Measurements from ENCODE around the gene ZCCHC10.
"Not testable (repeated sequence)": the region's sequence is repeated elsewhere in the genome, so short reads cannot be mapped to it uniquely, and the experiment has no call there.

The ZCCHC10 gene

DNA sequence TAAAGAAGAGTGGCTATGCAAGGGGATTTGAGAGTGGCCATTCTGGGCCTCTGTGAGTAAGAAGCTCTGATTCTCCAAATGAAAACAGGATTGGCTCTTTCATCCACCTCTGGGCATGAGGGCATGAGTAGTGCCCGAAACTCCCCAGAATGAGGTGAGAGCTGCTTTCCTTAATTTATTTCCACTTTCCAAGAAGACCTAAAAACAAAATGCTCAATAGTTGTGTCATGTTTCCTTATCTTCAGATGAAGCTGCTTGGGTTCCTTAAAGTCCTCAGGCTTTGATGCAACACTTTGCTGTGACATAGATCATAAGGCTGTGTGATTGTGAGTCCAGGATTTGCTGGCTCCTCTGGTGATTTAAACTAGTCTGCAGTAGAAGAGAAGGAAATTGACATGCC, 3.1 kb upstream of the ZCCHC10 start:
- no peak for FAIRE-seq
- DNase-seq (ENCODE audit: insufficient read length, low spot score): no peak
- TF ChIP-seq, protein P1, sequence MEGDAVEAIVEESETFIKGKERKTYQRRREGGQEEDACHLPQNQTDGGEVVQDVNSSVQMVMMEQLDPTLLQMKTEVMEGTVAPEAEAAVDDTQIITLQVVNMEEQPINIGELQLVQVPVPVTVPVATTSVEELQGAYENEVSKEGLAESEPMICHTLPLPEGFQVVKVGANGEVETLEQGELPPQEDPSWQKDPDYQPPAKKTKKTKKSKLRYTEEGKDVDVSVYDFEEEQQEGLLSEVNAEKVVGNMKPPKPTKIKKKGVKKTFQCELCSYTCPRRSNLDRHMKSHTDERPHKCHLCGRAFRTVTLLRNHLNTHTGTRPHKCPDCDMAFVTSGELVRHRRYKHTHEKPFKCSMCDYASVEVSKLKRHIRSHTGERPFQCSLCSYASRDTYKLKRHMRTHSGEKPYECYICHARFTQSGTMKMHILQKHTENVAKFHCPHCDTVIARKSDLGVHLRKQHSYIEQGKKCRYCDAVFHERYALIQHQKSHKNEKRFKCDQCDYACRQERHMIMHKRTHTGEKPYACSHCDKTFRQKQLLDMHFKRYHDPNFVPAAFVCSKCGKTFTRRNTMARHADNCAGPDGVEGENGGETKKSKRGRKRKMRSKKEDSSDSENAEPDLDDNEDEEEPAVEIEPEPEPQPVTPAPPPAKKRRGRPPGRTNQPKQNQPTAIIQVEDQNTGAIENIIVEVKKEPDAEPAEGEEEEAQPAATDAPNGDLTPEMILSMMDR (IDR thresholded peaks at IDR 0.05; ENCODE audit: insufficient read depth, missing control alignments): no peak

DNA sequence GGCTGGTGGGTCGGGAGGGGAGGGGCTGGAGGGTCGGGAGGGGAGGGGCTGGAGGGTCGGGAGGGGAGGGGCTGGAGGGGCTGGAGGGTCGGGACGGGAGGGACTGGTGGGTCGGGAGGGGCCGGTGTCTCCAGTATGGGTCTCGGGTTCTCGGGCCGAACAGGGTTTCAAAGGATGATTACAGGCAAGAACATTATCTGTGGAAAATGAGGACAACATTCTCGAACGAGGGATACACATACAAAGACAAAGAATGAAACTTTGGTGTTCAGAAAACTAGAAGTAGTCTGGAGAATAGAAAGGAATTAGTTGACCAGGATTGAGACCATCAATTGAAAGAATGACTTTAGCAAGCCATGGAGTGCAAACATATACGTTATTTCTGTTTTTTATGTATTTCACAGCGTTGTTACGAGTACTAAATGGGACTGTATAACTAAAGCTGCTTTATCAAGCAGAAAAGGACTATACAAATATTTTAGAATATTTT, 360 bp upstream of the ZCCHC10 start:
- TF ChIP-seq, protein P1 (IDR thresholded peaks at IDR 0.05; ENCODE audit: insufficient read depth, missing control alignments): no peak
- DNase-seq (ENCODE audit: insufficient read length, low spot score) (no peak), FAIRE-seq (no peak)

DNA sequence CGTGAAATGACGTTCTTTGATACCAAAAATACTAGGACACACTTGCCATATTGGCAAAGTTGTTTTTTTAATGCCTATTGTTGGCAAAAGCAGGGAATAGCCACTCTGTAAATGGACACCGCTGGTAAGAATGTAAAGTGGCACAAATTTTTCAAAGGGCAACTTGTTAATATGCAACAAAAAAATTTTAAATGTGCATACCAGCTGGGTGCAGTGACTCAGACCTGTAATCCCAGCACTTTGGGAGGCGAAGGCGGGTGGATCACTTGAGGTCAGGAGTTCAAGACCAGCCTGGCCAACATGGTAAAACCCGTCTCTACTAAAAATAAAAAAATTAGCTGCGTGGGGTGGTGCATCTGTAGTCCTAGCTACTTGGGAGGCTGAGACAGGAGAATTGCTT, 6.9 kb downstream of the ZCCHC10 start:
- not testable (repeated sequence) for DNase-seq (ENCODE audit: insufficient read length, low spot score); FAIRE-seq

DNA sequence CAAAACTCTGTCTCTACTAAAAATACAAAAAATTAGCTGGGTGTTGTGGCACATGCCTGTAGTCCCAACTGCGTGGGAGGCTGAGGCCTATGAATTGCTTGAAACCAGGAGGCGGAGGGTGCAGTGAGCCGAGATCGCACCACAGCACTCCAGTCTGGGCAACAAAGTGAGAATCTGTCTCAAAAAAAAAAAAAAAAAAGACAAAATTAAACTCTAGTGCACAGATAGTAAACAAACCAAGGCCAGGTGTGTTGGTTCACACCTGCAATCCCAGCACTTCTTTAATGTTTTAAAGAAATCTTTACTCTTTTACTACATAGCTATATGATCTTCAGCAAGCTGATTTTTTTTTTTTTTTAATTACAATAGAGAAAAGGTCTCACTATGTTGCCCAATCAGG, 8.4 kb downstream of the ZCCHC10 start:
- DNase-seq (ENCODE audit: insufficient read length, low spot score) (no peak), FAIRE-seq (no peak)
- TF ChIP-seq, protein P1 (IDR thresholded peaks at IDR 0.05; ENCODE audit: insufficient read depth, missing control alignments): no peak

DNA sequence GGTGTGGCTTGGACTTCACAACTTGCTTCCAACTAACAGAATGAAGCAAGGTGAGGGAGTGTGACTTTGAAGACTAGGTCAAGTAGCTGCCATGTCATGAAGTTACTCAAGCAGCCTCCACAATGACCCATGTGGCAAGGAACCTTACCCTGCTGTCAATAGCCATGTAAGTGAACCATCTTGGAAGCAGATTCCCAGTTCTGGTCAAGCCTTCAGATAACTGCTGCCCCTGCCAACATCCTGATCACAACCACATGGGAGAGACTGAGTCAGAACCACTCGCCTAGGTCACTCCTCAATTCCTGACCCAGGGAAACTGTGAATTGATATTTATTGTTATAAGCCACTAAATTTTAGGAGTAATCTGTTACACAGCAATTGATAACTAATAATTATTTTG, 10.9 kb downstream of the ZCCHC10 start:
- TF ChIP-seq, protein P1 (IDR thresholded peaks at IDR 0.05; ENCODE audit: insufficient read depth, missing control alignments): no peak
- DNase-seq (ENCODE audit: insufficient read length, low spot score) (no peak), FAIRE-seq (no peak)

DNA sequence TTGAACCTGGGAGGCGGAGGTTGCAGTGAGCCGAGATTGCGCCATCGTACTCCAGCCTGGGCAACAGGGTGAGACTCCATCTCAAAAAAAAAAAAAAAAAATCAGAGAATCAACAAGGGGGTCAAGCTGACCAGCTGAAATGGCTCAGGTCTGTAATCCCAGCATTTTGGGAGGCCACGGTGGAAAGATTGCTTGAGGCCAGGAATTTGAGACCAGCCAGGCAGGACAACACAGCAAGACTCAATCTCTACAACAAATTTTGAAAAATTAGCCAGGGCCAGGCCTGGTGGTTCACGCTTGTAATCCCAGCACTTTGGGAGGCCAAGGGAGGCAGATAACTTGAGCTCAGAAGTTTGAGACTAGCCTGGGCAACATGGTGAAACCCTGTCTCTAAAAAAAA, 17.9 kb downstream of the ZCCHC10 start:
- DNase-seq (ENCODE audit: insufficient read length, low spot score); FAIRE-seq: not testable (repeated sequence)

DNA sequence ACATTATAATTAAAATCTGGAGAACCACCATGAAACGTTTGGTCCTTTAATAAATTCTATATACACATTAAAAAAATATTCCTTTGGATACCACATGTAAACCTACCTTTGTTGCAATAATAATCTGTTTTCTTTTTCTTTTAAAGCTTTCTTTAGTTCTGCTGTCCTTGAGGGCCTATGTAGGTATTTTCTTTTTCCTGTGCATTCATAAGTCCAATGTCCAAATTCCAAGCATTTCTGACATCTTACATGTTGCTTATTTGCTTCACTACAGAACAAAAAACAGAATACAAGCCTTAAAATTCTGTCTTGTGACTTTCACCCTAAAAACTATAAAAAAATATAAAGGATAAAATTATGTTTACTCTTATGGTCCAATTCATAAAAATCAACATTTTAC, 19.7 kb downstream of the ZCCHC10 start:
- DNase-seq (ENCODE audit: insufficient read length, low spot score): no peak
- FAIRE-seq: no peak
- TF ChIP-seq, protein P1 (IDR thresholded peaks at IDR 0.05; ENCODE audit: insufficient read depth, missing control alignments): no peak

DNA sequence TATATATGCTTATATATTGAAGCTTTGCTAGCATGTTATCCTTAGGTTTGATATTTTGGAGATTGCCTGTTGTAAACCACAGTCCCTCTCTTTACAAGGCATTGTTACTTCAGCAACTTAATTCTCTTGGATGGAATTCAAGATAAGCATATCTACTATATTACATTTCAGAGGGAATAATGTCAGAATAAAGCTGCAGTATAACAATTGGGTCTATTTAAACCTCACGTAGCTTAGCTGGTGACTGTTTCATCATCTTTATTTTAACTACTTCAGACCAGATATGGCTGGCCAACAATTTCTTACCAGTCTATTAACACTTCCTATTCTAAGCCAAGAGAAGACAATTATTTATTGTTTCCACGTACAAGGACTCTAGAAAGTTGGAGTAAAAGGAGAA, 27.1 kb downstream of the ZCCHC10 start:
- DNase-seq (ENCODE audit: insufficient read length, low spot score) (no peak), FAIRE-seq (no peak)
- TF ChIP-seq, protein P1 (IDR thresholded peaks at IDR 0.05; ENCODE audit: insufficient read depth, missing control alignments): no peak

Data from D721Med (cell line).